ENCODE results near the gene LMF1.
"Not testable (repeated sequence)": the region's sequence is repeated elsewhere in the genome, so short reads cannot be mapped to it uniquely, and the experiment has no call there.

The LMF1 gene

GRCh38 chr16:861446-861845 is 109.3 kb downstream of the LMF1 start:
- no peak for DNase-seq

- DNase-seq = no peak
Observed at GRCh38 chr16:860891-861290, 109.9 kb downstream of the LMF1 start.

- not testable (repeated sequence) for DNase-seq
Observed at GRCh38 chr16:858971-859370, 111.8 kb downstream of the LMF1 start.

GRCh38 chr16:858441-858840 is 112.3 kb downstream of the LMF1 start:
- not testable (repeated sequence) for DNase-seq

- no peak for DNase-seq
Observed at GRCh38 chr16:856811-857210, 114.0 kb downstream of the LMF1 start.

GRCh38 chr16:856101-856500 is 114.7 kb downstream of the LMF1 start:
- no peak for DNase-seq

GRCh38 chr16:855471-855870 is 115.3 kb downstream of the LMF1 start:
- no peak for DNase-seq

- no peak for DNase-seq
Observed at GRCh38 chr16:854808-855410, 115.9 kb downstream of the LMF1 start.

GRCh38 chr16:853981-854807 is 116.6 kb downstream of the LMF1 start:
- DNase-seq = no peak

GRCh38 chr16:853306-853705 is 117.5 kb downstream of the LMF1 start:
- no peak for DNase-seq

- no peak for DNase-seq
Observed at GRCh38 chr16:852451-853185, 118.2 kb downstream of the LMF1 start.

GRCh38 chr16:851871-852270 is 118.9 kb downstream of the LMF1 start:
- no peak for DNase-seq

- no peak for DNase-seq
Observed at GRCh38 chr16:851209-851810, 119.5 kb downstream of the LMF1 start.

- no peak for DNase-seq
Observed at GRCh38 chr16:850668-851067, 120.1 kb downstream of the LMF1 start.

GRCh38 chr16:848510-849253 is 122.1 kb downstream of the LMF1 start:
- no peak for DNase-seq

- no peak for DNase-seq
Observed at GRCh38 chr16:847681-848445, 122.9 kb downstream of the LMF1 start.

GRCh38 chr16:847151-847550 is 123.6 kb downstream of the LMF1 start:
- no peak for DNase-seq

- DNase-seq = no peak
Observed at GRCh38 chr16:845351-845745, 125.4 kb downstream of the LMF1 start.

- no peak for DNase-seq
Observed at GRCh38 chr16:844638-845350, 126.0 kb downstream of the LMF1 start.

- no peak for DNase-seq
Observed at GRCh38 chr16:843771-844170, 127.0 kb downstream of the LMF1 start.
